VCaP (cell line): ENCODE data around the gene GDF11.

Experiments used
- H3K27ac ChIP-seq: fragments of 450-650 bp; 2 replicates; pipeline ENCODE4 v1.5.1; 2017
- TF ChIP-seq, protein P1 (sequence below): fragments of 450-650 bp; conservative IDR thresholded peaks from 2 replicates; pipeline ENCODE4 v1.5.1; 2017; ENCODE audit warnings: mild to moderate bottlenecking, moderate library complexity

GDF11 gene

GRCh38 chr12:55708695-55709233, 34.2 kb upstream of the GDF11 start:
- H3K27ac ChIP-seq = no peak overlapping the region
- TF ChIP-seq, protein P1, sequence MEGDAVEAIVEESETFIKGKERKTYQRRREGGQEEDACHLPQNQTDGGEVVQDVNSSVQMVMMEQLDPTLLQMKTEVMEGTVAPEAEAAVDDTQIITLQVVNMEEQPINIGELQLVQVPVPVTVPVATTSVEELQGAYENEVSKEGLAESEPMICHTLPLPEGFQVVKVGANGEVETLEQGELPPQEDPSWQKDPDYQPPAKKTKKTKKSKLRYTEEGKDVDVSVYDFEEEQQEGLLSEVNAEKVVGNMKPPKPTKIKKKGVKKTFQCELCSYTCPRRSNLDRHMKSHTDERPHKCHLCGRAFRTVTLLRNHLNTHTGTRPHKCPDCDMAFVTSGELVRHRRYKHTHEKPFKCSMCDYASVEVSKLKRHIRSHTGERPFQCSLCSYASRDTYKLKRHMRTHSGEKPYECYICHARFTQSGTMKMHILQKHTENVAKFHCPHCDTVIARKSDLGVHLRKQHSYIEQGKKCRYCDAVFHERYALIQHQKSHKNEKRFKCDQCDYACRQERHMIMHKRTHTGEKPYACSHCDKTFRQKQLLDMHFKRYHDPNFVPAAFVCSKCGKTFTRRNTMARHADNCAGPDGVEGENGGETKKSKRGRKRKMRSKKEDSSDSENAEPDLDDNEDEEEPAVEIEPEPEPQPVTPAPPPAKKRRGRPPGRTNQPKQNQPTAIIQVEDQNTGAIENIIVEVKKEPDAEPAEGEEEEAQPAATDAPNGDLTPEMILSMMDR = no peak

DNA sequence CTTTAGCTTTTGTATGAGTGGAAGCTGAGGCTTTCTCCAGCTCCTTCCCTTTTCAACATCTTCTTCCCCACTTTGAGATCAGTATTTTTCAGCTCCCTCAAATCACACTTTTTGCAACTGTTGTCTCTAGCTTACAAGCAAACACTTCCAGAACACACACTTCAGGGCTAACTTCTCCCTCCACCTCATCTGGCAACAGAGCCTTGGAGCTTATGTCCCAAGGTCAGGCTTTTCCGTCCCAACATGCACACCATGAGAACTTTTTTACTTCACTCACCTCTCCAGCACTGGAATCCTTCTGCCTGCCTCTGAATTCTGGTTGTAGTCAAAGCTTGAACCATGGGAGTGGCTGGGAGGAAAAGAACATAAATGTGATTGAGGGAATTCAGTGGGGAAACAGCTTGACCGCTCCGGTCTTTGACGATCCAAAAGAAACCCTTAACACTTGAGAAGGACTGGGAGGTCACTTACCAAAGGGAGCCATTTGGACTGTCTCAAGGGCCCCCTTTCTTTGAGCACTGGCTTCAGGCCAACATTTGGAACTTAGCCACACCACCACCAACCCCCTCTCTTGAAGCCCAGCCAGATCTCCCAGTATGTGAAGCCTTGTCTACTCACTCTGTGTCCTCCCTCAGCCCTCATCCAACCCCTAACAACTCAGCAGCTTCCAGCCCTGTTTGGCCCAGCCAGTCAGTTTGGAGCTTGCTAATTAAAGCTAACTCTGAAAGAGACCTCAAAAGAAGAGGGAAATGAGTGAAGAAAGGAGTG, 31.0 kb upstream of the GDF11 start:
- TF ChIP-seq, protein P1 = no peak
- H3K27ac ChIP-seq = no peak overlapping the region

DNA sequence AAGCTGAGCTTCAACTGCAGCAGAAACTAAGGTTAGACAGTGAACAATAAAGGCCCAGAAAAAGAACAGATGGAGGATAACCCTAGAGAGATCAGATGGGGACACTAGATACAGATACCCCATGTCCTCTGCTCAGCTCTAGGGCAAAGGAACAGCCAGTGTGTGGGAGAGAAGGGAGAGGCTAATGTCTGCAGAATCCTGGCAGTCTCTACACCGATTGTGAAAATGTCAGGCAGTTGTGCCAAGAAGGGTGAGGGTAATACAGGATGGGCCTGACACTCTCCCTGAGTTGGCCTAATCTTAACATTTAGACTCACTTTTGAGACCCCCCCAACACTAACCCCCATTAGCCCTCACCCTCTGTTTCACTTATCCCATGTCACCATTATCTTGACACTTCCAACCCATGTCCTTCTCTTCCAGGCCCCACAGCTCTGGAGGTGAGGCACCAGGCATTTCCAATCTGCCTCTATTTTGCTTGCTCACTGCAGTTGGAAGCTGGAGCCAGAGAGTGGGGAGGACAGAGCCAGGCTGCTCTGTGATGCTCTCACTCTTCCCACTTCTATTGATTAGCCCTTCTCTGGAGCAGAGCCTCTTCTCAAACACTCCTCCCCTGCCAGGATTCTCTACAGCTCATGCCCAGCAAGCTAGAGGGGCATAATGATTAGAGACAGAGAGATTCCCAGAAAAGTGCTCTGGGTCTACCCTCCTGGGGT, 30.1 kb upstream of the GDF11 start:
- no peak overlapping the region for H3K27ac ChIP-seq

GRCh38 chr12:55713721-55714120, 29.2 kb upstream of the GDF11 start:
- H3K27ac ChIP-seq = no peak overlapping the region
- TF ChIP-seq, protein P1 = no peak

More for the DNA sequence above, 30.1 kb upstream of the GDF11 start:
- TF ChIP-seq, protein P1 = no peak

GRCh38 chr12:55715169-55715764, 27.7 kb upstream of the GDF11 start:
- TF ChIP-seq, protein P1 = no peak
- peak overlapping the region; percentile 87 for H3K27ac ChIP-seq

GRCh38 chr12:55715833-55716581, 26.9 kb upstream of the GDF11 start, which contains the start of gene BLOC1S1:
Gene BLOC1S1 (plus strand): TSS chr12:55716046. CDS start chr12:55716052, 6 bp downstream.
- H3K27ac ChIP-seq = peak within 1 kb of the TSS; percentile 87
- TF ChIP-seq, protein P1 = no peak
